Progenitor cell of endocrine pancreas (in vitro differentiated cells): Measurements from ENCODE around the gene CCBE1. TPM values are rescaled to one million over a fixed set of nuclear protein-coding genes. Genes with fewer than 3 reads are reported as not detected.

Experiments used
- DNase-seq: peaks from one replicate; pipeline ENCODE4 v3.0.0; 2021; ENCODE audit warnings: low spot score; ENCODE audit not compliant: unreplicated experiment
- H3K27ac Mint-ChIP-seq: 2 replicates; pipeline ENCODE4 v1.8.0; 2021; ENCODE audit warnings: mild to moderate bottlenecking, moderate library complexity, mixed read lengths
- H3K27me3 Mint-ChIP-seq: 2 replicates; pipeline ENCODE4 v1.8.0; 2021; ENCODE audit warnings: mixed read lengths
- H3K36me3 Mint-ChIP-seq: 2 replicates; pipeline ENCODE4 v1.8.0; 2022; ENCODE audit warnings: mixed read lengths; ENCODE audit not compliant: insufficient read depth
- H3K4me1 Mint-ChIP-seq: 2 replicates; pipeline ENCODE4 v1.8.0; 2021; ENCODE audit warnings: low read depth, mixed read lengths
- H3K4me3 Mint-ChIP-seq: 2 replicates; pipeline ENCODE4 v1.8.0; 2021; ENCODE audit warnings: low read depth, mild to moderate bottlenecking, moderate library complexity, mixed read lengths
- H3K9me3 Mint-ChIP-seq: 2 replicates; pipeline ENCODE4 v1.8.0; 2021; ENCODE audit warnings: low read depth, mixed read lengths
- total RNA-seq: library from RNA; stranded (reverse); gene quantifications from 2 replicates; pipeline ENCODE4 v1.2.1, GENCODE V29; 2021
- TF ChIP-seq, protein P1 (sequence below): fragments of 200-600 bp; sonication (generic); IDR thresholded peaks from one replicate; pipeline ENCODE4 v1.5.0; 2021; ENCODE audit warnings: antibody characterized with exemption, mild to moderate bottlenecking; ENCODE audit not compliant: unreplicated experiment

CCBE1 gene
- total RNA-seq, 1 donor from 2014 or later, result 1.2 TPM

DNA sequence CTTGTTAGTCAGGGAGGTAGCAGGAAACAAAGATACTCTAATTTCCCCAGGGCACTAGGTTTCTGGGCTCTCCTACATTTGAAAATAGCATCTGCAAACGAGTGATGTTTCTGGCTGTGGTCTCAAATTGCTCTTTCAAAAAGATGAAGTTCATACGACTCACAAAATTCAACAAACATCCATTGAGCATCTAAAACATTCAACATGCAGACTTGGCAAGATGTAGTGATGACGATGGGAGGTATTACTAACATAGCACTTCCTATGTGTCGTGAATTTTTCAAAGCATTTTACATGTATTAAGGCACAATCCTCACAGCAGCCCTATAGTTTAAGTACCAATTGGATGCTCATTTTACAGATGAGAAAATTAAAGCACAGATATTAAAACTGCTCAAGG, 5.2 kb downstream of the CCBE1 start:
- no peak overlapping the region for H3K4me3 Mint-ChIP-seq
- H3K9me3 Mint-ChIP-seq, result no peaks in the 10 kb centered on the region
- DNase-seq, result no peak
- TF ChIP-seq, protein P1, sequence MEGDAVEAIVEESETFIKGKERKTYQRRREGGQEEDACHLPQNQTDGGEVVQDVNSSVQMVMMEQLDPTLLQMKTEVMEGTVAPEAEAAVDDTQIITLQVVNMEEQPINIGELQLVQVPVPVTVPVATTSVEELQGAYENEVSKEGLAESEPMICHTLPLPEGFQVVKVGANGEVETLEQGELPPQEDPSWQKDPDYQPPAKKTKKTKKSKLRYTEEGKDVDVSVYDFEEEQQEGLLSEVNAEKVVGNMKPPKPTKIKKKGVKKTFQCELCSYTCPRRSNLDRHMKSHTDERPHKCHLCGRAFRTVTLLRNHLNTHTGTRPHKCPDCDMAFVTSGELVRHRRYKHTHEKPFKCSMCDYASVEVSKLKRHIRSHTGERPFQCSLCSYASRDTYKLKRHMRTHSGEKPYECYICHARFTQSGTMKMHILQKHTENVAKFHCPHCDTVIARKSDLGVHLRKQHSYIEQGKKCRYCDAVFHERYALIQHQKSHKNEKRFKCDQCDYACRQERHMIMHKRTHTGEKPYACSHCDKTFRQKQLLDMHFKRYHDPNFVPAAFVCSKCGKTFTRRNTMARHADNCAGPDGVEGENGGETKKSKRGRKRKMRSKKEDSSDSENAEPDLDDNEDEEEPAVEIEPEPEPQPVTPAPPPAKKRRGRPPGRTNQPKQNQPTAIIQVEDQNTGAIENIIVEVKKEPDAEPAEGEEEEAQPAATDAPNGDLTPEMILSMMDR, result no peak
- peaks cover 90% of the 10 kb centered on the region for H3K27me3 Mint-ChIP-seq
- H3K36me3 Mint-ChIP-seq, result no peaks in the 10 kb centered on the region
- peaks cover 10% of the 10 kb centered on the region for H3K4me1 Mint-ChIP-seq
- no peak overlapping the region for H3K27ac Mint-ChIP-seq

DNA sequence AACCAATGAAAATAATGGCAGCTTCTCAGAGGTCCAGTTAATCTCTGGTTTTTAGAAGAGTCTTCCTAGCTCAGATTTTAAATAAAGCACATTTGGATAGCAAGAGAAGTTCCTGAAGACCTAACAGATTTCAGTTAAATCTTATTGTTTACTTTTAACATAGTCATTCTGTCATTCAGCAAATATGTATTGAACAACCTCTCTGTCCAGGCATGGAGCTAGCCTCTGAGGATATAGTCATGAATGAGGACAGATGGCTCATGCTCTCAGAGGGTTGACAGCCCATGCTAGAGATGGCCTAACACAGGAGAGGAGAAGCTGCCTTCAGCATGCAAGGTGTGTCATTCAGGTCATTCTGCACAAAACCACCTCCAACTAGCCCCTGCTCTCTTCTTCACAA, 6.2 kb downstream of the CCBE1 start:
- H3K4me3 Mint-ChIP-seq, result no peak overlapping the region
- peaks cover 6% of the 10 kb centered on the region for H3K4me1 Mint-ChIP-seq
- TF ChIP-seq, protein P1, result no peak
- H3K27me3 Mint-ChIP-seq, result peaks cover 89% of the 10 kb centered on the region
- H3K36me3 Mint-ChIP-seq, result no peaks in the 10 kb centered on the region
- no peaks in the 10 kb centered on the region for H3K9me3 Mint-ChIP-seq
- H3K27ac Mint-ChIP-seq, result no peak overlapping the region
- DNase-seq, result no peak

DNA sequence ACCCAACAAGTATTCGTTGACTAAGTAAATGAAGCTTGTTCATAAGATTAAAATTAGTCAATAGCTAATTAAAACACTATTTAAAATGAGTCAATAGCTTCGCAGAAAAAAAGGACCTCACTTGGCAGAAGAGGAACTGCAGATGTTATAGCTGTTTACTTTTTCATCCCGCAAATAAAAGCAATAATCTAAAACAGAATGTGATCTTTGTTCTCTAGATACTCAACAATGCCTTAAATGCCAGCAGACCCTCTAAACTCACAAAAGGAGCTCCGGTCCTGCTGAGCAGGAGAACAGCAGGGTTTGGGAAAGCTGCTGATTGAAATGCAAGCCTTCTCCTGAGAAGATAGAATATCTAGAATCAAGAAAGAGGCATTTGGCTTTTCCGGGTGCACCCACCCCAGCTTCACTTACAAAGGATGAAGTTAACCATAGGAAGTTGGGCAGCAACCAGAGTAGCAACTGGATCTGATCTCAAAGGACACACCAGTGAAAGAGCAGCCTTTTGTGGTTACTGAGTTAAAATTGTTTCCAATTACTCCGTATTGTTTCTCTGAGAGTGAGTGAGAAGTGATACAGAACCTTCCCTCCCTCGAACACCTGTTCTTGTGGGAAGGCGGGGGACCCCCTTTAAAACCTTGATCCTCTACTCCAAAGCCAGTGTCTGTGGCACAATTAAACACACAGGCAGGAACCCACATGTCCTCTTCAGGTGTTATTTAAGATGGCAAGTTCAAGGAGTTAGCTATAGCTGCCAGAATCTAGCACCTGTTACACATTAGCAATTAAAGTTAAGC, 6.8 kb downstream of the CCBE1 start:
- Mint-ChIP-seq H3K36me3 (no peaks in the 10 kb centered on the region), H3K27ac (no peak overlapping the region), H3K9me3 (no peaks in the 10 kb centered on the region), H3K4me3 (no peak overlapping the region), H3K4me1 (peaks cover 6% of the 10 kb centered on the region), H3K27me3 (peaks cover 89% of the 10 kb centered on the region)
- TF ChIP-seq, protein P1, result no peak
- no peak for DNase-seq

DNA sequence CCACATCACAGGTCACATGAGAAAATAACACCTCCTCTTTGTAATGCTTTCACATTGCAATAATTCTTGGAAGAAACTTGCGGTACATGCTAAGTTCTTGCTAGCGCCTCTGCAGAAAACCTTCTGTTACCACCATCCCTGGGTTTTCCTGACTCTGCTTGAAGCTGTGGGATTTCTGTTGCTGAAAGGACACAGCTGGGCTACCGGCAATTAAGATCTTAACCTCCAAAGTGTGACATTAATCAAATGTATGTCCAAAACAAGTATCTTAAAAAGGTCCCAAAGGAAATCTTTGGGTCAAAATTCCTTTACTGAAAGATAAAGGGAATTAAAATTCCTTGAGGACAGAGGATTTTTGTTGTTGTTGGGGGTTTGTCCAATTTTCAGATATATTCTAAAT, 7.5 kb downstream of the CCBE1 start:
- Mint-ChIP-seq H3K4me3 (no peak overlapping the region), H3K36me3 (no peaks in the 10 kb centered on the region), H3K4me1 (peaks cover 6% of the 10 kb centered on the region), H3K27me3 (peaks cover 85% of the 10 kb centered on the region), H3K27ac (no peak overlapping the region), H3K9me3 (no peaks in the 10 kb centered on the region)
- no peak for DNase-seq
- TF ChIP-seq, protein P1, result no peak

DNA sequence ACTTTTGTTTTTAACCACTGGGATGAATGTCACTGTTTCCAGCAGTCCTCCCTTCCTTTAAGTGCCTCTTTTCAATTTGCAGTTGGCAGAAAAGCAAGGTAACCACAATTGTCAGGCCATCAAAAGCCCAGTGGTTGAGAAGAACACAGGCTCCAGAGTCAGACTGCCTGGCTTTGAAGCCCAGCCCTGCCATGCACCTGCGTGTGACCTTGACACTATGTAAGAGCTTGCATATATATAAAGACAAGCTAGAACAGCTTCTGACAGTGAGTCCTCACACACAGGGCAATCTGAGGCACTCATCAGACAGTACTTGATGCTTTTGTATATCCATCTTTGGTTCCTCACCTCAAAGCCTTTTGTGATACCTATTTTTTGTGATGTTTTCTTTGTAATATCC, 11.0 kb downstream of the CCBE1 start:
- Mint-ChIP-seq H3K4me1 (peaks cover 11% of the 10 kb centered on the region), H3K27ac (no peak overlapping the region), H3K36me3 (no peaks in the 10 kb centered on the region), H3K4me3 (no peak overlapping the region), H3K27me3 (peaks cover 82% of the 10 kb centered on the region), H3K9me3 (no peaks in the 10 kb centered on the region)
- no peak for DNase-seq
- TF ChIP-seq, protein P1, result no peak
